Ishikawa (cell line): Measurements from ENCODE around the gene COL15A1.

Experiments used
- CEBPB ChIP-seq: IDR thresholded peaks from 2 replicates; pipeline ENCODE4 v1.6.1; 2012
- EGR1 ChIP-seq: IDR thresholded peaks from 2 replicates; pipeline ENCODE4 v1.6.1; 2012
- EP300 ChIP-seq: IDR thresholded peaks from 2 replicates; pipeline ENCODE4 v1.6.1; 2012; ENCODE audit warnings: borderline replicate concordance
- MAX ChIP-seq: IDR thresholded peaks from 2 replicates; pipeline ENCODE4 v1.6.1; 2012
- NFIC ChIP-seq: IDR thresholded peaks from 2 replicates; pipeline ENCODE4 v1.6.1; 2012
- RAD21 ChIP-seq: IDR thresholded peaks from 2 replicates; pipeline ENCODE4 v1.6.1; 2012; ENCODE audit warnings: low read depth
- REST ChIP-seq: IDR thresholded peaks from 2 replicates; pipeline ENCODE4 v1.6.1; 2012; ENCODE audit warnings: low read depth, mild to moderate bottlenecking
- TAF1 ChIP-seq: IDR thresholded peaks from 2 replicates; pipeline ENCODE4 v1.6.1; 2012; ENCODE audit warnings: low read depth, mild to moderate bottlenecking
- TCF12 ChIP-seq: IDR thresholded peaks from 2 replicates; pipeline ENCODE4 v1.6.1; 2012; ENCODE audit warnings: low read depth
- TEAD4 ChIP-seq: IDR thresholded peaks from 2 replicates; pipeline ENCODE4 v1.6.1; 2012

- no peak for TF ChIP-seq EGR1
- TF ChIP-seq TAF1, result no peak
- no peak for TF ChIP-seq NFIC
- TF ChIP-seq MAX, result no peak
- no peak for TF ChIP-seq REST
- TF ChIP-seq EP300, result no peak
- no peak for TF ChIP-seq TCF12
- TF ChIP-seq RAD21, result no peak
- TF ChIP-seq CEBPB, result no peak
- no peak for TF ChIP-seq TEAD4
Measured at GRCh38 chr9:98911042-98911441, 32.7 kb upstream of the COL15A1 start.
